Measurements from ENCODE around the gene CYBA.

CYBA gene

DNA sequence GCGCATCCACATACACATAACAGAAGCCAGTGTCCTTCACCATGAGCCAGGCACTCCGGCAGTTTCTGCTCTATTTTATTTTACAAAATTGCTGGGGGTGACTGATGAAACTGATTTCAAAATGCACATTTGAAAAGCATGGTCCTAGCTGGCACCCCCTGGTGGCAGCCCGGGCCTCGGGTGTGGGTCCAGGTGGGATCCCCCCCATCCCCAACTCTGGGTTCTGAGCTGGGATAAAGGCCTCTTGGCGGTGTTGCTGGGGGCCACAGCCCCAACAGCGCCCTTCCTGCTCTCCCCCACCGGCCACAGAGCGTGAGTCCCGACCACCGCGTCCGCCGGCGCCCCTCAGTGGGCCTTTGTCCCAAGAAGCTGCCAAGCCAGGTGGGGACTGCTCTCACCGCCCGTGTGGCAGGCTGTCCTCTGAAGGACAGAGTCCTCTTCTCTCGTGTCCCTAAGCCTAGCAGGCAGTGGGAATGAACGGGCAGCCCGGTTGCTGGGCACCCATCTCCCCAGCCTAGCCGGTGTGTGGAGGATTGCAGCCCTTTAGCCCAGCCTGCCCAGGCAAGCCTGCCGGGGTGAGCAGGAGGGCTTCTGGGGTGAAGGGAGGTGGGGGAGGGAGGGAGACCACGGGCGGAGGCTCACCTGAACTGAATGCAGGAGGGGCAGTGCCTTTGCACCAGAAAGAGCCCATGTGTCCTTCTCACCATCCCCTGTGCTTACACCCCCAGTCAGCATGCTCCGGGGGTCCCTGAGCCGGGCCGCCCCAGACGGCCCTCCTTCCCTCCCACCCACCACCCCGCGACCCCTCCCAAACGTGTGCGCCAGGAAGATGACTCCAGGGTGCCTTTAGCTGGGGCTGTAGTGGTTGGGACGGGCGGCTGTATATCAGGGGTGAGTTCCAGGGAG lies 34.6 kb upstream of the CYBA start:
- Histone ChIP-seq H3K27ac (ENCODE audit: low read depth, low read length) (peak overlapping the region; percentile 34), H3K27me3 (ENCODE audit: control insufficient read depth in 1 of 2, insufficient read depth in 2 of 2, low read length in 2 of 2) (peaks cover 32 to 69% of the 10 kb centered on the region in 2 donors), H3K9me3 (ENCODE audit: low read length) (no peaks in the 10 kb centered on the region), H3K36me3 (ENCODE audit: insufficient read depth, low read length) (no peaks in the 10 kb centered on the region), H3K4me1 (ENCODE audit: insufficient read depth, low read length) (peaks cover 4% of the 10 kb centered on the region), H3K4me3 (ENCODE audit: low read depth in 1 of 2, low read length in 2 of 2) (peak overlapping the region; percentile 20 to 23), H3K9ac (ENCODE audit: low read length) (no peak overlapping the region)

DNA sequence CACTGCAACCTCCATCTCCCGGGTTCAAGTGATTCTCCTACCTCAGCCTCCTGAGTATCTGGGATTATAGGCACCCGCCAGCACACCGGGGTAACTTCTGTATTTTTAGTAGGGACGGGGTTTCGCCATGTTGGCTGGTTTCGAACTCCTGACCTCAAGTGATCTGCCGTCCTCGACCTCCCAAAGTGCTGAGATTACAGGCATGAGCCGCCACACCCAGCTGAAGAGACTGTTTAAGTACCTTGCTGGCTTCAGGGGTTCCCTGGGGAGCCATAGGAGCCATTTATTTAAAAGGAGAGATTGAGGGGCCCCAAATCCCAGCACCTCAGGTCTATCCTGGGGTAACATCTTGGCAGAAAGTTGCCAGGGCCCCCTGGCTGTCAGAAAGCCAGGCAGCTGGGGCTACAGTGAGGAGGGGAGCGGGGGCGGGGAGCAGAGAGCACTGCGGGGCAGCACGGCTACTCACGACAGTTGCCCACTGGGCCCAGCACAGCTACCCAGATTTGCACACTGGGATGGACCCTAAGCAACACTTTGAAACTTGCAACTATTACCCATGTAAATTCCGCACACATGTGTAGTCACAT lies 33.8 kb upstream of the CYBA start:
- H3K27ac ChIP-seq (ENCODE audit: low read depth, low read length): no peak overlapping the region
- H3K27me3 ChIP-seq (ENCODE audit: control insufficient read depth in 1 of 2, insufficient read depth in 2 of 2, low read length in 2 of 2): peaks cover 30 to 66% of the 10 kb centered on the region in 2 donors
- peaks cover 4% of the 10 kb centered on the region for H3K4me1 ChIP-seq (ENCODE audit: insufficient read depth, low read length)
- H3K4me3 ChIP-seq (ENCODE audit: low read depth in 1 of 2, low read length in 2 of 2): no peak overlapping the region
- H3K9me3 ChIP-seq (ENCODE audit: low read length): no peaks in the 10 kb centered on the region
- no peaks in the 10 kb centered on the region for H3K36me3 ChIP-seq (ENCODE audit: insufficient read depth, low read length)
- no peak overlapping the region for H3K9ac ChIP-seq (ENCODE audit: low read length)

DNA sequence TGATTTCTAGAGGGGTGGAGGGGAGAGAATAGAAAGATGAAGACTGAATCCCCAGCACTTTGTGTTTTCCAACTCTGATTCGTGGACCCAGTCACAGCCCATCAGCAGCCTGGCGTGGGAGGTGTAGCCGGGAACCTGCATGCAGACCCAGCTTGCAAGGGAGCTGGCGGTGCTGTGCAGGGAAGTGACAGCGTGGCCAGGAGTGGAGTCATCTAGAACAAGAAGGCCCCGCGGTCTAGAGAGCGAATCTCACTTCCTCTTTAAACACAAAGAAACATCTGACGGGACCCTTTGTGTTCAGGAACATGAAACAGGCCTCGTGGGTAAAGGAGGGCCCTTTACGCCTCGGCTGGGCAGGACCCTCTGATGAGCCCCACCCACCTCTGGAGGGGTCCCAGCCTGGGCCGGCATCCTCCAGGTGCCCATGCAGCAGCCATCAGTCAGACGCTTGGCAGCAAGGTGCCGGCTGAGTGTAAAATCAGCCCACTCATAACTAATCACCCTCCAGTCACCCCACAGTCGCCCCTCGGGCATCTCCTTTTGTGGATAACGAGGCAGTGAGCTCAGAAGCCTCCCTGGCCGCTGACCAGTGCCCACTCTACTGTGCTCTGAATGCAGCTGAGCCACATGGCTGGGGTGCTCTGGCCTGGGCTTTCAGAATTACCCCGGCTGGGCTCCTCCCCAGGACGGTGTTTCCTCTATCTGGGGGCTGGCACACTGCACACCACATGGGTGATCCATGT lies 31.0 kb upstream of the CYBA start:
- Histone ChIP-seq H3K9ac (ENCODE audit: low read length) (no peak overlapping the region), H3K27me3 (ENCODE audit: control insufficient read depth in 1 of 2, insufficient read depth in 2 of 2, low read length in 2 of 2) (peaks cover 25 to 55% of the 10 kb centered on the region in 2 donors), H3K4me3 (ENCODE audit: low read depth in 1 of 2, low read length in 2 of 2) (no peak overlapping the region), H3K4me1 (ENCODE audit: insufficient read depth, low read length) (peaks cover 2% of the 10 kb centered on the region), H3K36me3 (ENCODE audit: insufficient read depth, low read length) (no peaks in the 10 kb centered on the region), H3K27ac (ENCODE audit: low read depth, low read length) (no peak overlapping the region), H3K9me3 (ENCODE audit: low read length) (no peaks in the 10 kb centered on the region)

DNA sequence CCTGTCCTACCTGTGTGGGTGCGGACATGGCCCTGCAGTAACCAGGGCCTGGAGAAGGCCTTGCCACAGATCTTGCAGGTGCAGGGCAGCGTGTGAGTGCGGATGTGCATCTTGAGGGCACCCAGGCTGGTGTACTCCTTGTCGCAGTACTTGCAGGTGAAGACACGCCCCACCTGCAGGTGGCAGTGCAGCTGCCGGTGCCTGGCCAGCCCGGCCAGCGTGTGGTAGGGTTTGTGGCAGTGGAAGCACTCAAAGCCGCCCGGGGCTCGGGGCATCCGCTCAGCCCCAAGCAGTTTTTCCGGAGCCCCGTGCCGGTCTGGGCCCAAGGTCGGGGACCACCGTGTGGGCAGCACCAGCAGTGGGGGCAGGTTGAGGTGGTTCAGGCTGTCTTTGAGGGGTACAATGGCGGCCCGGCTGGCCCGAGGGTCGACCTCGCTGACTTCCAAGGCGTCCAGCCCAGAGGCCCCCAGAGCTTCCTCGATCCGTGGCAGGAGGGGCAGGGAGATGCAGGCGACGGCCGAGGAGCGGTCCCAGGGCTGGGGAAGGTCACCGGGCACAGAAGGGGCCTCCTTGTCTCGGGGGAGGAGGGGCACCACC lies 30.3 kb upstream of the CYBA start:
- no peaks in the 10 kb centered on the region for H3K4me1 ChIP-seq (ENCODE audit: insufficient read depth, low read length)
- no peaks in the 10 kb centered on the region for H3K9me3 ChIP-seq (ENCODE audit: low read length)
- no peak overlapping the region for H3K27ac ChIP-seq (ENCODE audit: low read depth, low read length)
- H3K4me3 ChIP-seq (ENCODE audit: low read depth in 1 of 2, low read length in 2 of 2): no peak overlapping the region
- peaks cover 22 to 48% of the 10 kb centered on the region in 2 donors for H3K27me3 ChIP-seq (ENCODE audit: control insufficient read depth in 1 of 2, insufficient read depth in 2 of 2, low read length in 2 of 2)
- H3K36me3 ChIP-seq (ENCODE audit: insufficient read depth, low read length): no peaks in the 10 kb centered on the region
- H3K9ac ChIP-seq (ENCODE audit: low read length): no peak overlapping the region

DNA sequence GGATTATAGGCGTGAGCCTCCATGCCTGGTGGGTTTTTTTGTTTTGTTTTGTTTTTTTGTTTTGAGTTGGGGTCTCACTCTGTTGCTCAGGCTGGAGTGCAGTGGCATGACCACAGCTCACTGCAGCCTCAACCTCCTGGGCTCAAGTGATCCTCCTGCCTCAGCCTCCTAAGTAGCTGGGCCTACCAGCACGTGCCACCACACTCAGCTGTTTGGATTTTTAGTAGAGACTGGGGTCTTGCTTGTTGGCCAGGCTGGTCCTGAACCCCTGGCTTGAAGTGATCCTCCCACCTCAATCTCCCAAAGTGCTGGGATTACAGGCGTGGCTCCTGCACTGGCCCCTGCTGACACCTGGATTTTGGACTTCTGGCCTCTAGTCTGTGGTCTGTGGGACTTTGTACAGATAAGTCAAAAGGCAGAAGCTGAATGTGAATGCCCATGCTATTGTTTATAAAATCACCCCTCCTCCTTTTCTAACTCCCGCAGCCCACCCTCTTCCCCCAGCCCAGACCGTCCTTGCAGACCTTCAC lies 29.8 kb upstream of the CYBA start:
- H3K27ac ChIP-seq (ENCODE audit: low read depth, low read length): no peak overlapping the region
- no peaks in the 10 kb centered on the region for H3K36me3 ChIP-seq (ENCODE audit: insufficient read depth, low read length)
- H3K4me1 ChIP-seq (ENCODE audit: insufficient read depth, low read length): no peaks in the 10 kb centered on the region
- H3K9ac ChIP-seq (ENCODE audit: low read length): no peak overlapping the region
- no peaks in the 10 kb centered on the region for H3K9me3 ChIP-seq (ENCODE audit: low read length)
- H3K4me3 ChIP-seq (ENCODE audit: low read depth in 1 of 2, low read length in 2 of 2): no peak overlapping the region
- peaks cover 17 to 42% of the 10 kb centered on the region in 2 donors for H3K27me3 ChIP-seq (ENCODE audit: control insufficient read depth in 1 of 2, insufficient read depth in 2 of 2, low read length in 2 of 2)

DNA sequence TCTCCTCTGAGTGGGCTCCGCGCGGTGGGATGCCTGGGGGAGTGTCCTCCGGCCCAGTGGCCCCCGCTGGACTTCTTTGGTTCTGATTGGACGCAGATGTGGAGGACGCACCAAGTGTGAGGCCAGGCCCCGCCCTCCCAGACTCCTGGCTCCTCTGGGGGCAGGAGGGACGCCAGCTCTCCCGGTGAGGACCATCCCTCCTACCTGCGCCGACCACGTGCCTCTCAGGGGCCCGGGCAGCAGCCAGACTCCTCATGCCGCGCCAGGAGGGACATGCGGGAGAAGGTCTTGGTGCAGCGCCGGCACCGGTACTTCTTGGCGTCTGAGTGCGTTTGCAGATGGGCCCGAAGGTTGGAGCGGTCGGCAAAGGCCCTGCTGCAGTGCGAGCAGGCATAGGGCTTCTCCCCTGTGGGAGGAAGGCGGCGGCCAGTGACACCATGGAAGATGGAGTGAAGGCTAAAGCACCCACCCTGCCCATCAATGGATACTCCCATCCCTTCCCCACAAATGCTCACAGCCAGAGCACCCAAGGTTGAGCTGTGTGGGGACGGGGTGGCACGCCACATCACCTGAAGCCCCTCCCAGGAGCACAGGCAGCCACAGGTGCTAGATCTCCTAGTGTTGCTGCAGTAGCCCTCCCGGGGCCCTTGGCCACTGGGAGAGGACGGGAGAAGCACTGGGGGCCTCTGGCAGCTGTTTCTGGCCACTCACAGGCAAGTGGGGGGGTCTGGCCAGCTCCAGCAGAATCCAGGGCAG lies 27.5 kb upstream of the CYBA start:
- Histone ChIP-seq H3K36me3 (ENCODE audit: insufficient read depth, low read length) (no peaks in the 10 kb centered on the region), H3K9ac (ENCODE audit: low read length) (no peak overlapping the region), H3K4me1 (ENCODE audit: insufficient read depth, low read length) (no peaks in the 10 kb centered on the region), H3K27ac (ENCODE audit: low read depth, low read length) (no peak overlapping the region), H3K4me3 (ENCODE audit: low read depth in 1 of 2, low read length in 2 of 2) (no peak overlapping the region), H3K9me3 (ENCODE audit: low read length) (no peaks in the 10 kb centered on the region), H3K27me3 (ENCODE audit: control insufficient read depth in 1 of 2, insufficient read depth in 2 of 2, low read length in 2 of 2) (peaks cover 0 to 23% of the 10 kb centered on the region in 2 donors)

DNA sequence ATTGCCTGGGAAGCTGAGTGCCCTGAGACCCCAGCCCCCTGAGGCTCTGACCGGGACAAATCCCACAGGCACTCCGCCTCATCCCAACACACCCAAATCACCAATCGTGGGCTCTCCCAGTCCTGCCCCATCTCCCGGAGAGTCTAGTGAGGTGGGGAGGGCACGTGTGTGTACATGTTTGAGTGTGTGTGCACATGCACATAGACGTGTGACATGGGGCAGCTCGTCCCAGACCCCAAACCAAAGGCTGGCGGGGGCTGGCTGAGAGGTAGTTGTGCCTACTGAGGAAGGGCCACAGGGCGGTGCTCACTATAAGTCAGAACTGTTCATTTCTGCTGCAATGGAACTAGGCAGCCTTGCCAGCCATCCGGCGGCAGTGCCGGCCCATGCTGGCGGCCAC lies 26.9 kb upstream of the CYBA start:
- Histone ChIP-seq H3K36me3 (ENCODE audit: insufficient read depth, low read length) (no peaks in the 10 kb centered on the region), H3K4me1 (ENCODE audit: insufficient read depth, low read length) (no peaks in the 10 kb centered on the region)

DNA sequence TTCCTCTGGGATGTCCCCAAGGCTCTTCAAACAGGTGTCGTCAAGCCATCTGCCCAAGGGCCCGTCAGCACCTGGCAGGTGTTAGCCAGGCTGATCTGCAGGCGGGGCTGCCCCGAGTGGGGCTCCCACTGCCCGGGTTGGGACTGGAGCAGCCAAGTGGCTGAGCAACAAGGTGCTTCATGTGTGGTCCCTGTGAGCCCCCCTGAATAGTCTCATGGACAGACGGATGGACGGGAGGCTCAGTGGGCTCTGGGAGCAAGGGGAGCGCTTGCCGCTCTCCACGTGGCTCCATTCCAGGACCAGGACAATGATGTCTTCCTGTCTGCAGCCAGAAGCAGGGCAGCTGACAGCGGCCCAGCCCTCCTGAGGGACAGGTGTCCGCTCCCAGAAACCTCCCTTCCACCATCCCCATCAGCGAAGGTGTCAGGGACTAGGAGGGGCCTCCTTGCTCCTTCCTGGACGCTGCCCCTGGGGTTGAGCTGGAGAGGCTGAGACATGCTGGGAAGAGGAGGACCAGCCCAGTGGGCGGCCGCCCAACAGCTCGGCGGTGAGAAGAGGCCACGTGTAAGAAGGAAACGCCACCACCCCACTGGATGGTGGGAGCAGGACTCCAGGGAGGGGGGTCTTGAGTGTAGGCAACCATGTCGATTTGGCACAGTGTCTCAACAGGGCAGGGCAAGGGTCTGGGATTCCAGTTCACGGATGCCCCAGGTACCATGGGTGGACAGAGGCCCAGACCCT lies 25.8 kb upstream of the CYBA start:
- no peaks in the 10 kb centered on the region for H3K4me1 ChIP-seq (ENCODE audit: insufficient read depth, low read length)
- H3K9ac ChIP-seq (ENCODE audit: low read length): no peak overlapping the region
- H3K4me3 ChIP-seq (ENCODE audit: low read depth in 1 of 2, low read length in 2 of 2): no peak overlapping the region
- H3K27me3 ChIP-seq (ENCODE audit: control insufficient read depth in 1 of 2, insufficient read depth in 2 of 2, low read length in 2 of 2): peaks cover 0 to 22% of the 10 kb centered on the region in 2 donors
- H3K36me3 ChIP-seq (ENCODE audit: insufficient read depth, low read length): no peaks in the 10 kb centered on the region
- H3K9me3 ChIP-seq (ENCODE audit: low read length): no peaks in the 10 kb centered on the region
- H3K27ac ChIP-seq (ENCODE audit: low read depth, low read length): no peak overlapping the region

More for the DNA sequence above, 26.9 kb upstream of the CYBA start:
- no peak overlapping the region for H3K9ac ChIP-seq (ENCODE audit: low read length)
- peaks cover 0 to 23% of the 10 kb centered on the region in 2 donors for H3K27me3 ChIP-seq (ENCODE audit: control insufficient read depth in 1 of 2, insufficient read depth in 2 of 2, low read length in 2 of 2)
- H3K9me3 ChIP-seq (ENCODE audit: low read length): no peaks in the 10 kb centered on the region
- H3K27ac ChIP-seq (ENCODE audit: low read depth, low read length): no peak overlapping the region
- no peak overlapping the region for H3K4me3 ChIP-seq (ENCODE audit: low read depth in 1 of 2, low read length in 2 of 2)

DNA sequence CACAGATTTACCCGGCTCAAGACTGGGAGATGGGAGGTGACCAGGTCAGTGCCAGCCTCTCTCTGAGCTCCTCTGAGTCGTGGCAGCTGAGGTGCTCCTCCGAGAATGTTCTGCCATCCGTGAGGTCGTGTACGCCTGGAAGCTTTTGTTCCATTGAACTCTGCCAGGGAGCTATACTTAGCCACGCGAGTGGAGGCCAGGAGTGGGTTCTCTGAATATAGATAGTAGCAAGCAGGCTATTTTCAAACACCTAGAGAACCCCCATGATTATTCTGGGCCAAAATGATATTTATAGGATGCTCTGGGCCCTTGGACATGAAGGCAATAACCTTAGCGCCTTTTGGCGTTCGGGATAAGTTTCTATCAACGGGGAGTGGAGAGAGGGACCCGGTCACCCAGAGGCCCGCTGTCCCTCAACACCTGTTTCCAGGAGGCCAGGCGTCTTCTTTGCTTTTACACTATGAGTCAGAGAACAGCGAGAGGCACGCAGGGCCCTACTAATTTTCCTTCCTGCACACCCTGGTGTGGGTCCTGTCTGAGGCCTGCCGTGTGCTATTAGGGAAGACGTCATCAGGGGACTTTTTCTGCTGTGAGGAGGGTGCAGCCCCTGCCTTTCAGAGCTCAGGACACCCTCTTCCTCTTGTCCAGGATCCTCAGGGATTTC lies 23.0 kb upstream of the CYBA start:
- Histone ChIP-seq H3K36me3 (ENCODE audit: insufficient read depth, low read length) (no peaks in the 10 kb centered on the region), H3K4me3 (ENCODE audit: low read depth in 1 of 2, low read length in 2 of 2) (no peak overlapping the region), H3K9me3 (ENCODE audit: low read length) (no peaks in the 10 kb centered on the region), H3K9ac (ENCODE audit: low read length) (no peak overlapping the region), H3K4me1 (ENCODE audit: insufficient read depth, low read length) (no peaks in the 10 kb centered on the region), H3K27ac (ENCODE audit: low read depth, low read length) (no peak overlapping the region), H3K27me3 (ENCODE audit: control insufficient read depth in 1 of 2, insufficient read depth in 2 of 2, low read length in 2 of 2) (peaks cover 0 to 9% of the 10 kb centered on the region in 2 donors)

DNA sequence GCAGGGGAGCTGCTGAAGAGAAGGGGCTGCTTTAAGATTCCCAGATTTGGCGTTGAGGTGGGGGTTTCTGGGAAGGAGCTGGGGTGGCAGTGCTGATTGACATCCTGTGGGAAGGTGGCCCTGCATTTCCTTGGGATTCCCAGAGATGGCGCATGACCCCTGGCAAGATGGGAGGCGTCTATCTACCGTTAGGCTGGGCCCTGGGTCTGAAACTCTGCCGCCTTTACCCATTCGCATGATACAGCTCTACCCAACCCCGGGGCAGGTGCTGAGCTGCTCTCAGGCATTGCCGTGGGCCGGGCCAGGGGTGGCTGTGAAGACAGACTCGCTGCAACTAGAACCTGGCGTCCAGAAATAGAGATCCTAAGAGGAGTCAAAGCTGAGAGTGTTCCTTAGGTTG lies 21.9 kb upstream of the CYBA start:
- Histone ChIP-seq H3K36me3 (ENCODE audit: insufficient read depth, low read length) (no peaks in the 10 kb centered on the region), H3K27me3 (ENCODE audit: control insufficient read depth in 1 of 2, insufficient read depth in 2 of 2, low read length in 2 of 2) (no peaks in the 10 kb centered on the region), H3K4me3 (ENCODE audit: low read depth in 1 of 2, low read length in 2 of 2) (no peak overlapping the region), H3K9me3 (ENCODE audit: low read length) (no peaks in the 10 kb centered on the region), H3K4me1 (ENCODE audit: insufficient read depth, low read length) (no peaks in the 10 kb centered on the region), H3K9ac (ENCODE audit: low read length) (no peak overlapping the region), H3K27ac (ENCODE audit: low read depth, low read length) (no peak overlapping the region)
